Measurements from ENCODE around the gene MAP3K14.

MAP3K14 gene

GRCh38 chr17:45238155-45238774 is 78.6 kb downstream of the MAP3K14 start:
- in situ Hi-C loops (cut with MboI; ENCODE audit: low sequenced_read_pairs) = no loop called here

- in situ Hi-C loops (cut with MboI; ENCODE audit: low sequenced_read_pairs) = no loop called here
Observed at GRCh38 chr17:45237686-45238085, 79.1 kb downstream of the MAP3K14 start.

GRCh38 chr17:45236282-45236606 is 80.6 kb downstream of the MAP3K14 start:
- in situ Hi-C loops (cut with MboI; ENCODE audit: low sequenced_read_pairs) = no loop called here

- in situ Hi-C loops (cut with MboI; ENCODE audit: low sequenced_read_pairs) = no loop called here
Observed at GRCh38 chr17:45235416-45236281, 81.2 kb downstream of the MAP3K14 start.

- in situ Hi-C loops (cut with MboI; ENCODE audit: low sequenced_read_pairs) = no loop called here
Observed at GRCh38 chr17:45234641-45235415, 82.0 kb downstream of the MAP3K14 start.

GRCh38 chr17:45233423-45233924 is 83.3 kb downstream of the MAP3K14 start:
- in situ Hi-C loops (cut with MboI; ENCODE audit: low sequenced_read_pairs) = no loop called here

GRCh38 chr17:45232514-45233422 is 84.1 kb downstream of the MAP3K14 start:
- in situ Hi-C loops (cut with MboI; ENCODE audit: low sequenced_read_pairs) = no loop called here

GRCh38 chr17:45231481-45232116 is 85.2 kb downstream of the MAP3K14 start:
- in situ Hi-C loops (cut with MboI; ENCODE audit: low sequenced_read_pairs) = no loop called here

- in situ Hi-C loops (cut with MboI; ENCODE audit: low sequenced_read_pairs) = no loop called here
Observed at GRCh38 chr17:45230787-45231480, 85.9 kb downstream of the MAP3K14 start.

- in situ Hi-C loops (cut with MboI; ENCODE audit: low sequenced_read_pairs) = no loop called here
Observed at GRCh38 chr17:45230410-45230786, 86.4 kb downstream of the MAP3K14 start.

- in situ Hi-C loops (cut with MboI; ENCODE audit: low sequenced_read_pairs) = no loop called here
Observed at GRCh38 chr17:45229681-45230409, 87.0 kb downstream of the MAP3K14 start.

GRCh38 chr17:45228763-45229539 is 87.9 kb downstream of the MAP3K14 start:
- in situ Hi-C loops (cut with MboI; ENCODE audit: low sequenced_read_pairs) = no loop called here

- in situ Hi-C loops (cut with MboI; ENCODE audit: low sequenced_read_pairs) = no loop called here
Observed at GRCh38 chr17:45227926-45228762, 88.7 kb downstream of the MAP3K14 start.

- in situ Hi-C loops (cut with MboI; ENCODE audit: low sequenced_read_pairs) = no loop called here
Observed at GRCh38 chr17:45227101-45227925, 89.5 kb downstream of the MAP3K14 start.

GRCh38 chr17:45226576-45226975 is 90.2 kb downstream of the MAP3K14 start:
- in situ Hi-C loops (cut with MboI; ENCODE audit: low sequenced_read_pairs) = no loop called here

GRCh38 chr17:45225964-45226530 is 90.8 kb downstream of the MAP3K14 start:
- in situ Hi-C loops (cut with MboI; ENCODE audit: low sequenced_read_pairs) = no loop called here

Data from hTERT RPE-1 (cell line).